ENCODE data around the gene MACF1.

GRCh38 chr1:39187275-39188046, 17.0 kb upstream of the MACF1 start:
- no peak for TF ChIP-seq CTCF (IDR thresholded peaks at IDR 0.05 in 8 of 11, conservative IDR thresholded peaks at IDR 0.05 in 3 of 11)
- TF ChIP-seq POLR2A (IDR thresholded peaks at IDR 0.05), result no peak

Measured in spleen (tissue), 7 donors.